ENCODE data around the gene XCL2.
"Not testable (repeated sequence)": the region's sequence is repeated elsewhere in the genome, so short reads cannot be mapped to it uniquely, and the experiment has no call there.

Gene XCL2

GRCh38 chr1:168543840-168544498, at the start of gene XCL2:
Gene XCL2, minus strand, starts transcription at chr1:168543997. Its CDS starts 33 bp downstream, at chr1:168543964.
- H3K9ac ChIP-seq (ENCODE audit: low read length), result not testable (repeated sequence)

GRCh38 chr1:168591641-168592250, 47.9 kb upstream of the XCL2 start:
- no peaks in the 10 kb centered on the region for H3K9me3 ChIP-seq (ENCODE audit: control insufficient read depth, low read length)
- DNase-seq (ENCODE audit: low read depth), result no peak
- no peak overlapping the region for H3K4me3 ChIP-seq (ENCODE audit: low read length)
- H3K27me3 ChIP-seq (replicated peaks; ENCODE audit: control insufficient read depth, insufficient read depth, low read length), result peaks cover 4% of the 10 kb centered on the region
- no peak overlapping the region for H3K9ac ChIP-seq (ENCODE audit: low read length)
- no peaks in the 10 kb centered on the region for H3K4me1 ChIP-seq (ENCODE audit: control insufficient read depth, insufficient read depth, low read length)
- no peaks in the 10 kb centered on the region for H3K36me3 ChIP-seq (ENCODE audit: control insufficient read depth, insufficient read depth, low read length, severe bottlenecking)

More at GRCh38 chr1:168543840-168544498, at the start of gene XCL2:
- not testable (repeated sequence) for DNase-seq (ENCODE audit: low read depth); H3K36me3 ChIP-seq (ENCODE audit: control insufficient read depth, insufficient read depth, low read length, severe bottlenecking); H3K27me3 ChIP-seq (replicated peaks; ENCODE audit: control insufficient read depth, insufficient read depth, low read length); H3K9me3 ChIP-seq (ENCODE audit: control insufficient read depth, low read length); H3K4me1 ChIP-seq (ENCODE audit: control insufficient read depth, insufficient read depth, low read length); H3K4me3 ChIP-seq (ENCODE audit: low read length)

GRCh38 chr1:168591066-168591465, 47.3 kb upstream of the XCL2 start:
- no peaks in the 10 kb centered on the region for H3K9me3 ChIP-seq (ENCODE audit: control insufficient read depth, low read length)

GRCh38 chr1:168589167-168589566, 45.4 kb upstream of the XCL2 start:
- H3K9ac ChIP-seq (ENCODE audit: low read length), result no peak overlapping the region
- H3K4me1 ChIP-seq (ENCODE audit: control insufficient read depth, insufficient read depth, low read length), result peaks cover 11% of the 10 kb centered on the region
- H3K27me3 ChIP-seq (replicated peaks; ENCODE audit: control insufficient read depth, insufficient read depth, low read length), result peaks cover 4% of the 10 kb centered on the region
- DNase-seq (ENCODE audit: low read depth), result no peak
- H3K36me3 ChIP-seq (ENCODE audit: control insufficient read depth, insufficient read depth, low read length, severe bottlenecking), result no peaks in the 10 kb centered on the region
- no peak overlapping the region for H3K4me3 ChIP-seq (ENCODE audit: low read length)
- H3K9me3 ChIP-seq (ENCODE audit: control insufficient read depth, low read length), result no peaks in the 10 kb centered on the region

More at GRCh38 chr1:168591066-168591465, 47.3 kb upstream of the XCL2 start:
- Histone ChIP-seq H3K4me3 (ENCODE audit: low read length) (no peak overlapping the region), H3K36me3 (ENCODE audit: control insufficient read depth, insufficient read depth, low read length, severe bottlenecking) (no peaks in the 10 kb centered on the region), H3K4me1 (ENCODE audit: control insufficient read depth, insufficient read depth, low read length) (no peaks in the 10 kb centered on the region), H3K27me3 (replicated peaks; ENCODE audit: control insufficient read depth, insufficient read depth, low read length) (peaks cover 4% of the 10 kb centered on the region), H3K9ac (ENCODE audit: low read length) (no peak overlapping the region)
- no peak for DNase-seq (ENCODE audit: low read depth)

GRCh38 chr1:168585937-168586336, 42.1 kb upstream of the XCL2 start:
- Histone ChIP-seq H3K27me3 (replicated peaks; ENCODE audit: control insufficient read depth, insufficient read depth, low read length) (no peaks in the 10 kb centered on the region), H3K4me1 (ENCODE audit: control insufficient read depth, insufficient read depth, low read length) (peaks cover 20% of the 10 kb centered on the region), H3K36me3 (ENCODE audit: control insufficient read depth, insufficient read depth, low read length, severe bottlenecking) (no peaks in the 10 kb centered on the region), H3K9me3 (ENCODE audit: control insufficient read depth, low read length) (no peaks in the 10 kb centered on the region), H3K9ac (ENCODE audit: low read length) (no peak overlapping the region), H3K4me3 (ENCODE audit: low read length) (no peak overlapping the region)
- no peak for DNase-seq (ENCODE audit: low read depth)

- peak; percentile 58 for DNase-seq (ENCODE audit: low read depth)
- H3K9me3 ChIP-seq (ENCODE audit: control insufficient read depth, low read length), result no peaks in the 10 kb centered on the region
- H3K4me3 ChIP-seq (ENCODE audit: low read length), result no peak overlapping the region
- no peaks in the 10 kb centered on the region for H3K36me3 ChIP-seq (ENCODE audit: control insufficient read depth, insufficient read depth, low read length, severe bottlenecking)
- peaks cover 20% of the 10 kb centered on the region for H3K4me1 ChIP-seq (ENCODE audit: control insufficient read depth, insufficient read depth, low read length)
- H3K27me3 ChIP-seq (replicated peaks; ENCODE audit: control insufficient read depth, insufficient read depth, low read length), result no peaks in the 10 kb centered on the region
- H3K9ac ChIP-seq (ENCODE audit: low read length), result no peak overlapping the region
Observed at GRCh38 chr1:168585191-168585590, 41.4 kb upstream of the XCL2 start.

GRCh38 chr1:168583571-168583970, 39.8 kb upstream of the XCL2 start:
- Histone ChIP-seq H3K27me3 (replicated peaks; ENCODE audit: control insufficient read depth, insufficient read depth, low read length) (no peaks in the 10 kb centered on the region), H3K36me3 (ENCODE audit: control insufficient read depth, insufficient read depth, low read length, severe bottlenecking) (no peaks in the 10 kb centered on the region), H3K9ac (ENCODE audit: low read length) (no peak overlapping the region), H3K4me3 (ENCODE audit: low read length) (no peak overlapping the region), H3K4me1 (ENCODE audit: control insufficient read depth, insufficient read depth, low read length) (peaks cover 20% of the 10 kb centered on the region), H3K9me3 (ENCODE audit: control insufficient read depth, low read length) (no peaks in the 10 kb centered on the region)
- DNase-seq (ENCODE audit: low read depth), result no peak

- Histone ChIP-seq H3K9ac (ENCODE audit: low read length) (no peak overlapping the region), H3K9me3 (ENCODE audit: control insufficient read depth, low read length) (no peaks in the 10 kb centered on the region), H3K4me1 (ENCODE audit: control insufficient read depth, insufficient read depth, low read length) (peaks cover 20% of the 10 kb centered on the region), H3K4me3 (ENCODE audit: low read length) (no peak overlapping the region), H3K36me3 (ENCODE audit: control insufficient read depth, insufficient read depth, low read length, severe bottlenecking) (no peaks in the 10 kb centered on the region), H3K27me3 (replicated peaks; ENCODE audit: control insufficient read depth, insufficient read depth, low read length) (no peaks in the 10 kb centered on the region)
- peak; percentile 83 for DNase-seq (ENCODE audit: low read depth)
Observed at GRCh38 chr1:168582688-168583336, 39.0 kb upstream of the XCL2 start.

GRCh38 chr1:168581817-168582572, 38.2 kb upstream of the XCL2 start:
- no peak for DNase-seq (ENCODE audit: low read depth)
- Histone ChIP-seq H3K4me3 (ENCODE audit: low read length) (no peak overlapping the region), H3K36me3 (ENCODE audit: control insufficient read depth, insufficient read depth, low read length, severe bottlenecking) (no peaks in the 10 kb centered on the region), H3K4me1 (ENCODE audit: control insufficient read depth, insufficient read depth, low read length) (peaks cover 20% of the 10 kb centered on the region), H3K9me3 (ENCODE audit: control insufficient read depth, low read length) (no peaks in the 10 kb centered on the region), H3K27me3 (replicated peaks; ENCODE audit: control insufficient read depth, insufficient read depth, low read length) (no peaks in the 10 kb centered on the region), H3K9ac (ENCODE audit: low read length) (no peak overlapping the region)

- H3K9me3 ChIP-seq (ENCODE audit: control insufficient read depth, low read length); H3K4me3 ChIP-seq (ENCODE audit: low read length); H3K9ac ChIP-seq (ENCODE audit: low read length); DNase-seq (ENCODE audit: low read depth); H3K36me3 ChIP-seq (ENCODE audit: control insufficient read depth, insufficient read depth, low read length, severe bottlenecking); H3K27me3 ChIP-seq (replicated peaks; ENCODE audit: control insufficient read depth, insufficient read depth, low read length): not testable (repeated sequence)
- H3K4me1 ChIP-seq (ENCODE audit: control insufficient read depth, insufficient read depth, low read length), result peaks cover 20% of the 10 kb centered on the region
Observed at GRCh38 chr1:168580991-168581390, 37.2 kb upstream of the XCL2 start.

GRCh38 chr1:168580290-168580689, 36.5 kb upstream of the XCL2 start:
- H3K9me3 ChIP-seq (ENCODE audit: control insufficient read depth, low read length); H3K9ac ChIP-seq (ENCODE audit: low read length); H3K36me3 ChIP-seq (ENCODE audit: control insufficient read depth, insufficient read depth, low read length, severe bottlenecking); H3K4me3 ChIP-seq (ENCODE audit: low read length); H3K27me3 ChIP-seq (replicated peaks; ENCODE audit: control insufficient read depth, insufficient read depth, low read length); DNase-seq (ENCODE audit: low read depth): not testable (repeated sequence)
- H3K4me1 ChIP-seq (ENCODE audit: control insufficient read depth, insufficient read depth, low read length), result peaks cover 16% of the 10 kb centered on the region
